A549 (cell line): ENCODE data around the gene APC. TPM values are rescaled to one million over a fixed set of nuclear protein-coding genes. Genes with fewer than 3 reads are reported as not detected.

Source experiments
- ATAC-seq, 2 experiments: fragments of 200-7000 bp in 1 of 2; fragments of >200 bp in 1 of 2; cut with Nextera tagmentation in 1 of 2; cut with Tn5 transposase in 1 of 2; 3 replicates each; pipeline versions ENCODE4 v1.8.0 to v1.9.1; 2018 to 2020; ENCODE audit warnings: mild to moderate bottlenecking in 1 of 2, moderate library complexity in 1 of 2
- CTCF ChIA-PET: fragments of 300-600 bp; sonication (Branson Sonifier 250); formaldehyde crosslinking; extraction: SDS; loops from one replicate; lab custom pipeline; 2021; ENCODE audit warnings: antibody characterized with exemption, inconsistent platforms; lab: Yijun Ruan, JAX
- POLR2A ChIA-PET: fragments of 350-600 bp; formaldehyde crosslinking; extraction: SDS; loops from one replicate; lab custom pipeline; 2021; ENCODE audit warnings: antibody characterized with exemption, inconsistent platforms; lab: Yijun Ruan, JAX
- DNase-seq, 2 experiments: peaks; one replicate each; pipeline versions ENCODE4 v3.0.0 to v3.0.0-alpha.2; 2011 to 2016; ENCODE audit warnings: low read depth in 1 of 2, low spot score in 1 of 2
- FAIRE-seq: peaks from 2 replicates; lab custom pipeline; 2011; peaks lifted over from hg19 to GRCh38; lab: Jason Lieb, UNC
- H3K27ac ChIP-seq, 2 experiments: fragments of >200 bp; sonication (Bioruptor Twin); formaldehyde crosslinking; 3 replicates each; pipeline ENCODE4 v1.5.1; 2016 to 2017
- H3K4me1 ChIP-seq: fragments of >200 bp; sonication (Bioruptor Twin); formaldehyde crosslinking; 3 replicates; pipeline ENCODE4 v1.6.1; 2016
- H3K4me2 ChIP-seq: fragments of >200 bp; sonication (Bioruptor Twin); formaldehyde crosslinking; 3 replicates; pipeline ENCODE4 v1.6.1; 2016
- H3K4me3 ChIP-seq: fragments of >200 bp; sonication (Bioruptor Twin); formaldehyde crosslinking; 3 replicates; pipeline ENCODE4 v1.5.1; 2016
- H3K9me3 ChIP-seq: fragments of >200 bp; sonication (Bioruptor Twin); formaldehyde crosslinking; 3 replicates; pipeline ENCODE4 v1.6.1; 2016
- BCL3 ChIP-seq: fragments of >200 bp; sonication (Bioruptor Twin); formaldehyde crosslinking; IDR thresholded peaks from 3 replicates; pipeline ENCODE4 v1.6.1; 2016
- BHLHE40 ChIP-seq: IDR thresholded peaks from 2 replicates; pipeline ENCODE4 v1.6.1; 2012; ENCODE audit warnings: low read depth, low read length, inconsistent platforms
- CBX8 ChIP-seq: fragments of 200-600 bp; sonication (generic); IDR thresholded peaks from 2 replicates; pipeline ENCODE4 v1.6.1; 2016
- CHD4 ChIP-seq: fragments of 200-600 bp; sonication (generic); IDR thresholded peaks from 2 replicates; pipeline ENCODE4 v1.6.1; 2016; ENCODE audit warnings: antibody characterized with exemption, mild to moderate bottlenecking, borderline replicate concordance
- EHMT2 ChIP-seq: fragments of 200-600 bp; sonication (generic); IDR thresholded peaks from 2 replicates; pipeline ENCODE4 v1.6.1; 2016; ENCODE audit warnings: antibody characterized with exemption, low read depth, mild to moderate bottlenecking, moderate library complexity
- FOSL2 ChIP-seq, 2 experiments: fragments of 450-650 bp in 1 of 2; fragments of >200 bp in 1 of 2; sonication (Bioruptor Twin) in 1 of 2; formaldehyde crosslinking; IDR thresholded peaks; 2 replicates each; pipeline versions ENCODE4 v1.5.0 to v1.6.1; 2016 to 2020; ENCODE audit warnings: mild to moderate bottlenecking in 1 of 2, moderate library complexity in 1 of 2
- GATA3 ChIP-seq: IDR thresholded peaks from 2 replicates; pipeline ENCODE4 v1.6.1; 2012; ENCODE audit warnings: borderline replicate concordance
- HOXA7 ChIP-seq: fragments of 250-450 bp; sonication (Bioruptor Pico); IDR thresholded peaks from 2 replicates; pipeline ENCODE4 v1.5.0; 2020; ENCODE audit warnings: mild to moderate bottlenecking, moderate library complexity
- HOXB13 ChIP-seq: fragments of 250-450 bp; sonication (Bioruptor Pico); IDR thresholded peaks from 2 replicates; pipeline ENCODE4 v1.5.0; 2020; ENCODE audit warnings: low read depth, mild to moderate bottlenecking, moderate library complexity
- JUN ChIP-seq, 2 experiments: fragments of >200 bp; sonication (Bioruptor Twin); formaldehyde crosslinking; IDR thresholded peaks; 2 replicates in 1 of 2; 3 replicates in 1 of 2; pipeline ENCODE4 v1.6.1; 2016 to 2017
- JUNB ChIP-seq: fragments of >200 bp; sonication (Bioruptor Twin); formaldehyde crosslinking; IDR thresholded peaks from 2 replicates; pipeline ENCODE4 v1.6.1; 2016
- KDM1A ChIP-seq: fragments of 200-600 bp; sonication (generic); IDR thresholded peaks from 2 replicates; pipeline ENCODE4 v1.6.1; 2016; ENCODE audit warnings: low read depth, mild to moderate bottlenecking
- MYC ChIP-seq: IDR thresholded peaks from 2 replicates; pipeline ENCODE4 v1.6.1; 2012; ENCODE audit warnings: mild to moderate bottlenecking, inconsistent platforms, low read length, improper control_type of control experiment, borderline replicate concordance
- NPAS2 ChIP-seq: fragments of 250-450 bp; sonication (Bioruptor Pico); IDR thresholded peaks from 2 replicates; pipeline ENCODE4 v1.8.0; 2022; ENCODE audit warnings: mild to moderate bottlenecking, moderate library complexity, borderline replicate concordance
- POLR2A ChIP-seq: IDR thresholded peaks from 2 replicates; pipeline ENCODE4 v1.6.1; 2012; ENCODE audit warnings: mild to moderate bottlenecking, low read length
- POLR2AphosphoS2 ChIP-seq: conservative IDR thresholded peaks from 2 replicates; pipeline ENCODE4 v1.6.1; 2012; ENCODE audit warnings: low read length, improper control_type of control experiment, inconsistent platforms
- RFX5 ChIP-seq: fragments of 450-650 bp; IDR thresholded peaks from 2 replicates; pipeline ENCODE4 v1.7.1; 2014; ENCODE audit warnings: antibody characterized with exemption, mild to moderate bottlenecking, moderate library complexity
- TFCP2L1 ChIP-seq: fragments of 250-450 bp; sonication (Bioruptor Pico); IDR thresholded peaks from 2 replicates; pipeline ENCODE4 v1.5.0; 2021; ENCODE audit warnings: mild to moderate bottlenecking
- ZNF302 ChIP-seq: fragments of 250-450 bp; sonication (Bioruptor Pico); IDR thresholded peaks from 2 replicates; pipeline ENCODE4 v1.9.0; 2021; ENCODE audit warnings: inconsistent platforms, mild to moderate bottlenecking, moderate library complexity
- WGBS: methylation state at CpG from one replicate; pipeline ENCODE4 v1.1.6; 2017; ENCODE audit errors: missing lambda C conversion rate; 5-methylcytosine and 5-hydroxymethylcytosine counted together
- polyA plus RNA-seq, 4 experiments: library from polyadenylated mRNA; depleted of rRNA in 3 of 4; stranded (reverse); fragments of >200 nt; fragmentation: RNase III in 1 of 4; extraction: RNeasy Plus Mini Kit Qiagen cat#74134 plus additional on column Dnase treatment in 1 of 4; gene quantifications; 2 replicates in 3 of 4; 3 replicates in 1 of 4; pipeline ENCODE4 v1.2.3, GENCODE V29; 2011 to 2017
- TF ChIP-seq, protein P1 (sequence below): fragments of 200-600 bp; sonication (generic); IDR thresholded peaks from 2 replicates; pipeline ENCODE4 v1.6.1; 2016; ENCODE audit warnings: antibody characterized with exemption, mild to moderate bottlenecking, moderate library complexity

APC gene
- polyA plus RNA-seq, 2 of the 4 experiments (the other 2 are of a cell fraction): 10.6 to 21.2 TPM

DNA sequence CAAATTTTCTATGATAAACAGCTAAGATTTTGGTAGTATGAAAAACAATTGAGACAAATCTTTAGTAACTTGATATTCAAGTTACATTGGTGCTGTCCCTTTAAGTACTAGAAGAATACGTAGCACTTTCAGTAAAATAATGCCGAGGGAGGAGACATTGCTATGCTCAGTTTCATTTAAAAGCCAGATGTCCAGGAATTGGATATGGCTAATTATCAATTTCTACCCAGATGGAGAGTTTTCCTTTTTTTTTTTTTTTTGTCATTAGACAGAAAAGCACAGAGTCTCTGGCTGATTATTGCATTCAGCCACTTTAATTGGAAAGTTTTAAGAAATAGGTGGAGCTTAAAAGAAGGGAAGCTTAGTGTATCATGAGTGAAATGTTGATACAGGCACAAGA lies 40.4 kb upstream of the APC start:
- ChIA-PET POLR2A (no interaction called here), CTCF (interaction anchor here (1.3 kb wide), 1 partner anchor 60 kb away, joined by 4 read pairs; no protein-coding TSS in a partner anchor)

GRCh38 chr5:112697833-112698232 lies 39.9 kb upstream of the APC start:
- ATAC-seq: no peak
- DNase-seq: no peak
- Histone ChIP-seq H3K4me3 (no peak overlapping the region), H3K9me3 (no peaks in the 10 kb centered on the region), H3K27ac (no peak overlapping the region), H3K4me1 (no peaks in the 10 kb centered on the region), H3K4me2 (no peak overlapping the region; the same call in 2 of the 3 replicates)
- ChIA-PET POLR2A (no interaction called here), CTCF (interaction anchor here (1.3 kb wide), 1 partner anchor 60 kb away, joined by 4 read pairs; no protein-coding TSS in a partner anchor)
- 33% methylated on average over 2 of the region's 2 CpGs for WGBS
- no peak for FAIRE-seq
- no peak for TF ChIP-seq CBX8
- no peak for TF ChIP-seq HOXB13 (CRISPR knock-in tag)
- TF ChIP-seq POLR2A: no peak
- TF ChIP-seq HOXA7 (CRISPR knock-in tag): no peak
- TF ChIP-seq POLR2AphosphoS2: no peak
- TF ChIP-seq KDM1A: no peak
- TF ChIP-seq ZNF302: no peak
- TF ChIP-seq TFCP2L1 (CRISPR knock-in tag): no peak
- TF ChIP-seq BCL3: no peak
- no peak for TF ChIP-seq NPAS2 (CRISPR knock-in tag)
- no peak for TF ChIP-seq BHLHE40
- TF ChIP-seq RFX5: no peak
- TF ChIP-seq, all 56 proteins: peak for 0

More for the DNA sequence above, 40.4 kb upstream of the APC start:
- TF ChIP-seq JUN (IDR thresholded peaks at IDR 0.05) (no peak), FOSL2 (IDR thresholded peaks at IDR 0.05) (no peak), FOSL2 (CRISPR knock-in tag; IDR thresholded peaks at IDR 0.05) (no peak), HOXB13 (CRISPR knock-in tag) (no peak), GATA3 (no peak), JUNB (no peak), EHMT2 (no peak), MYC (no peak), CHD4 (no peak)
- TF ChIP-seq, protein P1, sequence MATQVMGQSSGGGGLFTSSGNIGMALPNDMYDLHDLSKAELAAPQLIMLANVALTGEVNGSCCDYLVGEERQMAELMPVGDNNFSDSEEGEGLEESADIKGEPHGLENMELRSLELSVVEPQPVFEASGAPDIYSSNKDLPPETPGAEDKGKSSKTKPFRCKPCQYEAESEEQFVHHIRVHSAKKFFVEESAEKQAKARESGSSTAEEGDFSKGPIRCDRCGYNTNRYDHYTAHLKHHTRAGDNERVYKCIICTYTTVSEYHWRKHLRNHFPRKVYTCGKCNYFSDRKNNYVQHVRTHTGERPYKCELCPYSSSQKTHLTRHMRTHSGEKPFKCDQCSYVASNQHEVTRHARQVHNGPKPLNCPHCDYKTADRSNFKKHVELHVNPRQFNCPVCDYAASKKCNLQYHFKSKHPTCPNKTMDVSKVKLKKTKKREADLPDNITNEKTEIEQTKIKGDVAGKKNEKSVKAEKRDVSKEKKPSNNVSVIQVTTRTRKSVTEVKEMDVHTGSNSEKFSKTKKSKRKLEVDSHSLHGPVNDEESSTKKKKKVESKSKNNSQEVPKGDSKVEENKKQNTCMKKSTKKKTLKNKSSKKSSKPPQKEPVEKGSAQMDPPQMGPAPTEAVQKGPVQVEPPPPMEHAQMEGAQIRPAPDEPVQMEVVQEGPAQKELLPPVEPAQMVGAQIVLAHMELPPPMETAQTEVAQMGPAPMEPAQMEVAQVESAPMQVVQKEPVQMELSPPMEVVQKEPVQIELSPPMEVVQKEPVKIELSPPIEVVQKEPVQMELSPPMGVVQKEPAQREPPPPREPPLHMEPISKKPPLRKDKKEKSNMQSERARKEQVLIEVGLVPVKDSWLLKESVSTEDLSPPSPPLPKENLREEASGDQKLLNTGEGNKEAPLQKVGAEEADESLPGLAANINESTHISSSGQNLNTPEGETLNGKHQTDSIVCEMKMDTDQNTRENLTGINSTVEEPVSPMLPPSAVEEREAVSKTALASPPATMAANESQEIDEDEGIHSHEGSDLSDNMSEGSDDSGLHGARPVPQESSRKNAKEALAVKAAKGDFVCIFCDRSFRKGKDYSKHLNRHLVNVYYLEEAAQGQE: no peak
- Histone ChIP-seq H3K4me3 (no peak overlapping the region), H3K4me2 (peak overlapping the region; percentile 17; the same call in 1 of the 3 replicates), H3K4me1 (no peaks in the 10 kb centered on the region), H3K9me3 (no peaks in the 10 kb centered on the region), H3K27ac (no peak overlapping the region)
- no peak for ATAC-seq
- DNase-seq: no peak
- WGBS: 11% methylated on average over 2 of the region's 2 CpGs
- FAIRE-seq: no peak
